Upper lobe of left lung (tissue), 6 donors: ENCODE measurements around the gene SPATA1. TPM values are rescaled to one million over a fixed set of nuclear protein-coding genes. Genes with fewer than 3 reads are reported as not detected.
"Not testable (repeated sequence)": the region's sequence is repeated elsewhere in the genome, so short reads cannot be mapped to it uniquely, and the experiment has no call there.

Source experiments
- ATAC-seq, 2 donors: fragments of 200-7000 bp; cut with Tn5 transposase; one replicate each; pipeline ENCODE4 v1.9.1; 2022; ENCODE audit warnings: mild to moderate bottlenecking in 2 of 2, moderate library complexity in 2 of 2; ENCODE audit not compliant: low FRiP score in 2 of 2
- DNase-seq, 2 donors: peaks; one replicate each; pipeline ENCODE4 v3.0.0-alpha.2; 2019 to 2020
- H3K27ac ChIP-seq, 4 donors: fragments of 200-600 bp; sonication (generic); one replicate each; pipeline ENCODE4 v1.5.1; 2016 to 2019
- H3K27me3 ChIP-seq, 4 donors: fragments of 200-600 bp; sonication (generic); one replicate each; pipeline ENCODE4 v1.5.1; 2017 to 2019
- H3K36me3 ChIP-seq, 4 donors: fragments of 200-600 bp; sonication (generic); one replicate each; pipeline ENCODE4 v1.5.1; 2016 to 2019
- H3K4me1 ChIP-seq, 4 donors: fragments of 200-600 bp; sonication (generic); one replicate each; pipeline ENCODE4 v1.5.1; 2018 to 2019
- H3K4me3 ChIP-seq, 4 donors: fragments of 200-600 bp; sonication (generic); one replicate each; pipeline ENCODE4 v1.5.1; 2017 to 2019; ENCODE audit warnings: mild to moderate bottlenecking in 2 of 4, moderate library complexity in 1 of 4
- H3K9me3 ChIP-seq, 4 donors: fragments of 200-600 bp; sonication (generic); one replicate each; pipeline ENCODE4 v1.5.1; 2018 to 2019
- EP300 ChIP-seq, 4 donors: sonication (generic); formaldehyde crosslinking; IDR thresholded peaks; one replicate each; pipeline ENCODE4 v1.5.1; 2017; ENCODE audit warnings: antibody characterized with exemption in 4 of 4, control low read depth in 2 of 4
- POLR2A ChIP-seq, 4 donors: fragments of 450-650 bp; IDR thresholded peaks; one replicate each; pipeline ENCODE4 v1.5.1; 2016 to 2017; ENCODE audit warnings: antibody characterized with exemption in 4 of 4, mild to moderate bottlenecking in 2 of 4
- POLR2AphosphoS5 ChIP-seq, 2 donors: sonication (generic); formaldehyde crosslinking; IDR thresholded peaks; one replicate each; pipeline ENCODE4 v1.5.1; 2017; ENCODE audit warnings: antibody characterized with exemption in 2 of 2
- WGBS, 2 donors: methylation state at CpG; one replicate each; pipeline ENCODE4 v1.1.5; 2017 to 2018; 5-methylcytosine and 5-hydroxymethylcytosine counted together
- total RNA-seq, 6 donors: library from RNA; depleted of rRNA in 4 of 6; stranded (reverse); fragments of >200 nt in 4 of 6; gene quantifications; one replicate each; pipeline versions ENCODE4 v1.1.0 to v1.2.1, GENCODE V29; 2016 to 2021
- TF ChIP-seq, protein P1 (sequence below), 6 experiments: fragments of 450-650 bp in 4 of 6; fragments of 200-600 bp in 2 of 6; sonication (generic) in 2 of 6; IDR thresholded peaks; one replicate each; pipeline ENCODE4 v1.5.1; 2016 to 2019; ENCODE audit warnings: antibody characterized with exemption in 6 of 6
- donor health status: DM: no; HTN: no; CAD: no; lungs with moderate emphysema.
- donor health status: DM: no; HTN: yes; CAD: no; lungs with severe emphysema.

Gene SPATA1
- total RNA-seq, 6 donors from 2014 or later, result 1.4 to 19.9 (median 1.7) TPM; not detected in 1

DNA sequence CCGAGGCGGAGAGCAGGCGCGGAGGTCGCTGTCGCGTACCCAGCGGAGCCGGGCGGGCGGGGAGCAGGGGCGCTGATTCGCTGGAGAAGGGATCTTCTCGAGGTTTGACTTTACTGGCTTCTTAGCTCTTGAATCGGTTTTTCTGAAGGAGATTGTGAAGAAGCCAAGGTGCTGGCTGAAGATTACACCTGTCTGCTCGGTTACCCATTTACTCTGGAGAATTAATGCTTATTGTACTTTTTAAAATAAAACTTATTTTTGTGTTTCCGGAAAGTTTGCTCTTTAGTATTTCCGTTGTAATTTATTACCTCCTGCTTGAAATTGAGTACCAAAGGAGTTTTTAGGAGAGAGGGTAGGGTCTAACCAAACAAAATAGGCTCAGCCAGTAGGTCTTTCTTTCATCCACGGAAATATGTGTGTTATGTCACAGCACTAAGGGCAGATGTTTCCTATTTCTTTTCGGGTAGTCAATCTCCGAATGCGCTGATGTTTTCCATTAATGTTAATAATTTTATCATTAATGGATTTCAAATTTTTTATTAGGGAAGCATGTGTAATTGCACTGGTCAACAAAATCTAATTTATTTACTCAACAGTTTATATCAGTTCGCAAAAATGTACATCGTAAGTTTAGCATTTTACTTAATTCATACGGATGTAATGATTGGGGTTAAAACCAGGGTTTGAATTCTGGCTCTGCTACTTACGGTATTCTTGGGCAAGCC is 705 bp downstream of the SPATA1 start:
- Histone ChIP-seq H3K4me3 (peak overlapping the region; percentile 36 to 76 (median 58)), H3K27ac (peak overlapping the region; percentile 94 to 96 (median 95)), H3K4me1 (peaks cover 27 to 39% (median 30%) of the 10 kb centered on the region in 4 donors), H3K36me3 (no peaks in the 10 kb centered on the region), H3K27me3 (no peaks in the 10 kb centered on the region), H3K9me3 (peaks cover 0 to 5% (median 0%) of the 10 kb centered on the region in 4 donors)
- no peak for DNase-seq
- 9 to 12% methylated on average over 26 of the region's 26 CpGs for WGBS, 2 donors
- no peak for TF ChIP-seq EP300 (IDR thresholded peaks at IDR 0.05)
- no peak for TF ChIP-seq POLR2A (IDR thresholded peaks at IDR 0.05)
- TF ChIP-seq, protein P1, sequence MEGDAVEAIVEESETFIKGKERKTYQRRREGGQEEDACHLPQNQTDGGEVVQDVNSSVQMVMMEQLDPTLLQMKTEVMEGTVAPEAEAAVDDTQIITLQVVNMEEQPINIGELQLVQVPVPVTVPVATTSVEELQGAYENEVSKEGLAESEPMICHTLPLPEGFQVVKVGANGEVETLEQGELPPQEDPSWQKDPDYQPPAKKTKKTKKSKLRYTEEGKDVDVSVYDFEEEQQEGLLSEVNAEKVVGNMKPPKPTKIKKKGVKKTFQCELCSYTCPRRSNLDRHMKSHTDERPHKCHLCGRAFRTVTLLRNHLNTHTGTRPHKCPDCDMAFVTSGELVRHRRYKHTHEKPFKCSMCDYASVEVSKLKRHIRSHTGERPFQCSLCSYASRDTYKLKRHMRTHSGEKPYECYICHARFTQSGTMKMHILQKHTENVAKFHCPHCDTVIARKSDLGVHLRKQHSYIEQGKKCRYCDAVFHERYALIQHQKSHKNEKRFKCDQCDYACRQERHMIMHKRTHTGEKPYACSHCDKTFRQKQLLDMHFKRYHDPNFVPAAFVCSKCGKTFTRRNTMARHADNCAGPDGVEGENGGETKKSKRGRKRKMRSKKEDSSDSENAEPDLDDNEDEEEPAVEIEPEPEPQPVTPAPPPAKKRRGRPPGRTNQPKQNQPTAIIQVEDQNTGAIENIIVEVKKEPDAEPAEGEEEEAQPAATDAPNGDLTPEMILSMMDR (IDR thresholded peaks at IDR 0.05), result no peak
- no peak for TF ChIP-seq POLR2AphosphoS5 (IDR thresholded peaks at IDR 0.05)
- ATAC-seq, result no peak

DNA sequence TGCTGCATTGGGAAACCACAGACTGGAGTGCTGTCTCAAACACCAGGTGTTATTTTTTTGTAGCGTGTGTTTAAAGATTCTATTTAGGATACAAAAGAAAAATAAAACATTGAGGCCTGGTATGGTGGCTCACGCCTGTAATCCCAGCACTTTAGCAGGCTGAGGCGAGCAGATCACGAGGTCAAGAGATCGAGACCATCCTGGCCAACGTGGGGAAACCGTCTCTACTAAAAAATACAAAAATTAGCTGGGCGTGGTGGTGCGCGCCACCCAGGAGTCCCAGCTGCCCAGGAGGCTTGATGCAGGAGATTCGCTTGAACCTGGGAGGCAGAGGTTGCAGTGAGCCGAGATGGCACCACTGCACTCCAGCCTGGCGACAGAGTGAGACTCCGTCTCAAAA is 1.7 kb downstream of the SPATA1 start:
- not testable (repeated sequence) for H3K9me3 ChIP-seq, H3K4me3 ChIP-seq, H3K36me3 ChIP-seq, ATAC-seq, H3K27me3 ChIP-seq, H3K27ac ChIP-seq, DNase-seq
- peaks cover 18 to 30% (median 21%) of the 10 kb centered on the region in 4 donors for H3K4me1 ChIP-seq
- WGBS, 2 donors, result 91% methylated on average over 14 of the region's 14 CpGs

DNA sequence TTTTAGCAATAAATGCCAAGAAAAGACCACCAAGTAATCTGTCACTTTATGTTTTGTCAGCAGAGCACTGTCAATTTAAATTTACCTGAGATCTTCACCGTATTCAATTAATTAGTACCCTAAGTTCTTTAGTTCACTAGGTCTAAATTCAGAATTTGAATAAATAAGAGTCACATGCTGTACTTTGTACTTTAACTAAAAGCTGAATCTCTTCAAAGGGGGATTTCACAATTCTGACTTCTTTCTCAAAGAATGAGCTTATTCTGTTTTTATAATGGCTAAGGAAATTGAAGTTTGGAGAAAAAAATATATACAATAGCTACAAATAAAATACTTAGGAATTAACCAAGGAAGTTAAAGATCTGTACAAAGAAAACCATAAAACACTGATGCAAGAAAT is 2.3 kb downstream of the SPATA1 start:
- Histone ChIP-seq H3K4me3 (no peak overlapping the region), H3K27ac (no peak overlapping the region), H3K9me3 (peaks cover 0 to 5% (median 0%) of the 10 kb centered on the region in 4 donors), H3K27me3 (no peaks in the 10 kb centered on the region), H3K36me3 (no peaks in the 10 kb centered on the region), H3K4me1 (peaks cover 12 to 23% (median 15%) of the 10 kb centered on the region in 4 donors)
- ATAC-seq (no peak), DNase-seq (no peak)
- 97 to 100% methylated on average over 1 of the region's 1 CpG for WGBS, 2 donors
- TF ChIP-seq POLR2AphosphoS5 (IDR thresholded peaks at IDR 0.05) (no peak), POLR2A (IDR thresholded peaks at IDR 0.05) (no peak), EP300 (IDR thresholded peaks at IDR 0.05) (no peak)
- TF ChIP-seq, protein P1 (IDR thresholded peaks at IDR 0.05), result no peak

DNA sequence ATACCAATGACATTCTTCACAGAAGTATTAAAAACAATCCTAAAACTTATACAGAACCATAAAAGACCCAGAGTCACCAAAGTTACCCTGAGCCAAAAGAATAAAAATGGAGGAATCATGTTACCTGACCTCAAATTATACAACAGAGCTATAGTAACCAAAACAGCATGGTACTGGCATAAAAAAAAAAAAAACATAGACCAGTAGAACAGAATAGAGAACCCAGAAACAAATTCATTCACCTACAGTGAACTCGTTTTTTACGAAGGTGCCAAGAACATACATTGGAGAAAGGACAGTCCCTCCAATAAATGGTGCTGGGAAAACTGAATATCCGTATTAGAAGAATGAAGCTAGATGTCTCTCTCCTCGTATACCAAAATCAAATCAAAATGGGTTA is 2.8 kb downstream of the SPATA1 start:
- Histone ChIP-seq H3K27ac (no peak overlapping the region), H3K27me3 (no peaks in the 10 kb centered on the region), H3K9me3 (peaks cover 0 to 5% (median 0%) of the 10 kb centered on the region in 4 donors), H3K36me3 (no peaks in the 10 kb centered on the region), H3K4me1 (peaks cover 7 to 18% (median 10%) of the 10 kb centered on the region in 4 donors), H3K4me3 (no peak overlapping the region)
- 95 to 96% methylated on average over 4 of the region's 4 CpGs for WGBS, 2 donors
- TF ChIP-seq POLR2AphosphoS5 (IDR thresholded peaks at IDR 0.05) (no peak), POLR2A (IDR thresholded peaks at IDR 0.05) (no peak), EP300 (IDR thresholded peaks at IDR 0.05) (no peak)
- TF ChIP-seq, protein P1 (IDR thresholded peaks at IDR 0.05), result no peak
- DNase-seq, result no peak
- ATAC-seq, result no peak

DNA sequence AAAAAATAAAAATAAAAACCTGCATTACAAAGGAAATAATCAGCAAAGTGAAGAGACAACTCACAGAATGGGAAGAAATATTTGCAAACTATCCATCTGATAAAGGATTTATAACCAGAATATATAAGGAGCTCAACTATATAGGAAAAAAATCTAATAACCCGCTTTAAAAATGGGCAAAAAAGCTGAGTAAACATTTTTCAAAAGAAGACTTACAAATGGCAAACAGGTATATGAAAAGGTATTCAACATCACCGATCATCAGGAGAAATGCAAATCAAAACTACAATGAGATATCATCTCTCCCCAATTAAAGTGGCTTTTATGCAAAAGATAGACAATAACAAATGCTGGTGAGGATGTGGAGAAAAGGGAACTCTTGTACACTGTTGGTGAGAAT is 4.0 kb downstream of the SPATA1 start:
- WGBS, 2 donors, result 66 to 74% methylated on average over 2 of the region's 2 CpGs
- DNase-seq, result no peak
- Histone ChIP-seq H3K27ac (no peak overlapping the region), H3K4me1 (peaks cover 0 to 10% (median 4%) of the 10 kb centered on the region in 4 donors), H3K27me3 (no peaks in the 10 kb centered on the region), H3K36me3 (no peaks in the 10 kb centered on the region), H3K9me3 (peaks cover 0 to 5% (median 0%) of the 10 kb centered on the region in 4 donors), H3K4me3 (no peak overlapping the region)
- TF ChIP-seq EP300 (IDR thresholded peaks at IDR 0.05) (no peak), POLR2AphosphoS5 (IDR thresholded peaks at IDR 0.05) (no peak), POLR2A (IDR thresholded peaks at IDR 0.05) (no peak)
- TF ChIP-seq, protein P1 (IDR thresholded peaks at IDR 0.05), result no peak
- ATAC-seq, result no peak
